Activated CD4-positive, alpha-beta T cell treated with anti-CD3 and anti-CD28 coated beads, Interleukin-2, amount 10 ng/mL, durations not matched to agents 24 days and 14 days (primary cell): ENCODE measurements around the gene PLD4. TPM values are rescaled to one million over a fixed set of nuclear protein-coding genes. Genes with fewer than 3 reads are reported as not detected.
A peak's percentile ranks its signal among the peaks of the same experiment; 100 is the strongest.

Source experiments
- DNase-seq: peaks from one replicate; pipeline ENCODE4 v3.0.0; 2022
- H3K27ac Mint-ChIP-seq: one replicate; pipeline ENCODE4 v1.8.0; 2022; ENCODE audit warnings: mild to moderate bottlenecking, mixed read lengths
- H3K27me3 Mint-ChIP-seq: one replicate; pipeline ENCODE4 v1.8.0; 2022; ENCODE audit warnings: mixed read lengths
- H3K36me3 Mint-ChIP-seq: one replicate; pipeline ENCODE4 v1.8.0; 2022; ENCODE audit warnings: low read depth, mild to moderate bottlenecking, mixed read lengths
- H3K4me1 Mint-ChIP-seq: one replicate; pipeline ENCODE4 v1.8.0; 2021; ENCODE audit warnings: mixed read lengths
- H3K4me3 Mint-ChIP-seq: one replicate; pipeline ENCODE4 v1.8.0; 2022; ENCODE audit warnings: mild to moderate bottlenecking, moderate library complexity, mixed read lengths
- H3K9me3 Mint-ChIP-seq: one replicate; pipeline ENCODE4 v1.8.0; 2021; ENCODE audit warnings: mixed read lengths
- intact Hi-C: fragments of 100-400 bp; cut with micrococcal nuclease; formaldehyde crosslinking; loops from one replicate; pipeline ENCODE4 v1.15.1; 2023
- total RNA-seq: library from RNA; stranded (reverse); gene quantifications from 2 replicates; pipeline ENCODE4 v1.2.3, GENCODE V29; 2022

The PLD4 gene
- total RNA-seq, 1 donor from 2014 or later, result 0.21 TPM

GRCh38 chr14:104933746-104934733, 9.4 kb downstream of the PLD4 start:
- Mint-ChIP-seq H3K36me3 (no peaks in the 10 kb centered on the region), H3K4me1 (peaks cover 6% of the 10 kb centered on the region), H3K27ac (peak overlapping the region; percentile 11), H3K27me3 (peaks cover 14% of the 10 kb centered on the region), H3K4me3 (peak overlapping the region; percentile 73), H3K9me3 (no peaks in the 10 kb centered on the region)
- no peak for DNase-seq
- intact Hi-C loops, result no loop called here

- H3K27me3 Mint-ChIP-seq, result peaks cover 14% of the 10 kb centered on the region
- no peak for DNase-seq
- peaks cover 6% of the 10 kb centered on the region for H3K4me1 Mint-ChIP-seq
- no peaks in the 10 kb centered on the region for H3K36me3 Mint-ChIP-seq
- peak overlapping the region; percentile 73 for H3K4me3 Mint-ChIP-seq
- no peaks in the 10 kb centered on the region for H3K9me3 Mint-ChIP-seq
- intact Hi-C loops, result no loop called here
- H3K27ac Mint-ChIP-seq, result no peak overlapping the region
Measured at GRCh38 chr14:104935026-104935650, 10.5 kb downstream of the PLD4 start.

- H3K27ac Mint-ChIP-seq, result no peak overlapping the region
- H3K4me1 Mint-ChIP-seq, result peaks cover 6% of the 10 kb centered on the region
- no peaks in the 10 kb centered on the region for H3K9me3 Mint-ChIP-seq
- intact Hi-C loops, result no loop called here
- DNase-seq, result no peak
- H3K36me3 Mint-ChIP-seq, result no peaks in the 10 kb centered on the region
- H3K4me3 Mint-ChIP-seq, result no peak overlapping the region
- peaks cover 14% of the 10 kb centered on the region for H3K27me3 Mint-ChIP-seq
Measured at GRCh38 chr14:104935955-104936354, 11.3 kb downstream of the PLD4 start.

- Mint-ChIP-seq H3K36me3 (no peaks in the 10 kb centered on the region), H3K27me3 (peaks cover 14% of the 10 kb centered on the region), H3K9me3 (no peaks in the 10 kb centered on the region), H3K4me1 (peaks cover 6% of the 10 kb centered on the region), H3K27ac (no peak overlapping the region), H3K4me3 (no peak overlapping the region)
- no peak for DNase-seq
- intact Hi-C loops, result no loop called here
Measured at GRCh38 chr14:104936361-104937155, 11.9 kb downstream of the PLD4 start.

- Mint-ChIP-seq H3K27ac (no peak overlapping the region), H3K36me3 (no peaks in the 10 kb centered on the region), H3K9me3 (no peaks in the 10 kb centered on the region), H3K27me3 (peaks cover 14% of the 10 kb centered on the region), H3K4me3 (no peak overlapping the region), H3K4me1 (peaks cover 6% of the 10 kb centered on the region)
- intact Hi-C loops, result no loop called here
- no peak for DNase-seq
Measured at GRCh38 chr14:104937161-104937560, 12.5 kb downstream of the PLD4 start.

- Mint-ChIP-seq H3K4me3 (no peak overlapping the region), H3K36me3 (no peaks in the 10 kb centered on the region), H3K27ac (no peak overlapping the region), H3K27me3 (peaks cover 14% of the 10 kb centered on the region), H3K9me3 (no peaks in the 10 kb centered on the region), H3K4me1 (peaks cover 6% of the 10 kb centered on the region)
- intact Hi-C loops, result no loop called here
- no peak for DNase-seq
Measured at GRCh38 chr14:104937694-104938365, 13.2 kb downstream of the PLD4 start.

GRCh38 chr14:104938436-104938835, 13.8 kb downstream of the PLD4 start:
- no peak overlapping the region for H3K4me3 Mint-ChIP-seq
- H3K27me3 Mint-ChIP-seq, result peaks cover 14% of the 10 kb centered on the region
- no peaks in the 10 kb centered on the region for H3K36me3 Mint-ChIP-seq
- DNase-seq, result no peak
- H3K27ac Mint-ChIP-seq, result no peak overlapping the region
- intact Hi-C loops, result no loop called here
- H3K9me3 Mint-ChIP-seq, result no peaks in the 10 kb centered on the region
- H3K4me1 Mint-ChIP-seq, result peaks cover 6% of the 10 kb centered on the region

GRCh38 chr14:104938960-104939359, 14.3 kb downstream of the PLD4 start:
- H3K36me3 Mint-ChIP-seq, result no peaks in the 10 kb centered on the region
- DNase-seq, result no peak
- peaks cover 14% of the 10 kb centered on the region for H3K27me3 Mint-ChIP-seq
- peaks cover 6% of the 10 kb centered on the region for H3K4me1 Mint-ChIP-seq
- H3K27ac Mint-ChIP-seq, result no peak overlapping the region
- intact Hi-C loops, result no loop called here
- no peaks in the 10 kb centered on the region for H3K9me3 Mint-ChIP-seq
- no peak overlapping the region for H3K4me3 Mint-ChIP-seq

GRCh38 chr14:104939666-104940410, 15.2 kb downstream of the PLD4 start:
- intact Hi-C loops, result no loop called here
- H3K9me3 Mint-ChIP-seq, result no peaks in the 10 kb centered on the region
- no peaks in the 10 kb centered on the region for H3K36me3 Mint-ChIP-seq
- H3K27me3 Mint-ChIP-seq, result peaks cover 8% of the 10 kb centered on the region
- DNase-seq, result no peak
- H3K4me3 Mint-ChIP-seq, result no peak overlapping the region
- no peaks in the 10 kb centered on the region for H3K4me1 Mint-ChIP-seq
- no peak overlapping the region for H3K27ac Mint-ChIP-seq

GRCh38 chr14:104940526-104941150, 16.0 kb downstream of the PLD4 start:
- no peak overlapping the region for H3K4me3 Mint-ChIP-seq
- no peaks in the 10 kb centered on the region for H3K4me1 Mint-ChIP-seq
- no peak for DNase-seq
- peaks cover 2% of the 10 kb centered on the region for H3K27me3 Mint-ChIP-seq
- no peaks in the 10 kb centered on the region for H3K36me3 Mint-ChIP-seq
- no peaks in the 10 kb centered on the region for H3K9me3 Mint-ChIP-seq
- no peak overlapping the region for H3K27ac Mint-ChIP-seq
- intact Hi-C loops, result no loop called here

GRCh38 chr14:104941508-104942365, 17.1 kb downstream of the PLD4 start:
- no peak for DNase-seq
- Mint-ChIP-seq H3K36me3 (no peaks in the 10 kb centered on the region), H3K9me3 (no peaks in the 10 kb centered on the region), H3K27me3 (no peaks in the 10 kb centered on the region), H3K4me1 (no peaks in the 10 kb centered on the region), H3K4me3 (no peak overlapping the region), H3K27ac (no peak overlapping the region)
- intact Hi-C loops, result no loop called here

GRCh38 chr14:104942586-104942985, 17.9 kb downstream of the PLD4 start:
- no peaks in the 10 kb centered on the region for H3K27me3 Mint-ChIP-seq
- H3K9me3 Mint-ChIP-seq, result no peaks in the 10 kb centered on the region
- no peak overlapping the region for H3K4me3 Mint-ChIP-seq
- no peaks in the 10 kb centered on the region for H3K4me1 Mint-ChIP-seq
- intact Hi-C loops, result no loop called here
- no peaks in the 10 kb centered on the region for H3K36me3 Mint-ChIP-seq
- H3K27ac Mint-ChIP-seq, result no peak overlapping the region
- no peak for DNase-seq
